ENCODE measurements around the gene SETD1B. TPM values are rescaled to one million over a fixed set of nuclear protein-coding genes. Genes with fewer than 3 reads are reported as not detected.
A peak's percentile ranks its signal among the peaks of the same experiment; 100 is the strongest.
"Not testable (repeated sequence)": the region's sequence is repeated elsewhere in the genome, so short reads cannot be mapped to it uniquely, and the experiment has no call there.

The SETD1B gene
- 23.8 and 24.5 TPM in 2 replicates for total RNA-seq (2021)
- percentile 62 among the genes with signal in this experiment for Bru-seq, nascent RNA
- BruChase-seq, experiment 1, labeled RNA remaining after a 2-hour chase = percentile 74 among the genes with signal in this experiment
- percentile 78 among the genes with signal in this experiment for BruChase-seq, experiment 2, labeled RNA remaining after a 6-hour chase
- long read RNA-seq, partial matches to known transcripts = 5 of 11 reads
- long read RNA-seq, other reads (novel, unspliced or antisense) = 6 of 11 reads

- intact Hi-C loops (cut with micrococcal nuclease; ENCODE audit: unreplicated experiment) = no loop called here
- peak; percentile 72 for DNase-seq (ENCODE audit: low spot score)
- no peaks in the 10 kb centered on the region for H3K27me3 ChIP-seq (replicated peaks; ENCODE audit: insufficient read depth, low read depth, low read length, poor library complexity)
- POLR2A ChIA-PET (ENCODE audit: low non-redundant PET) = no interaction called here
- BruUV-seq (replicated peaks) = no TSS peak
- H3K36me3 ChIP-seq (ENCODE audit: insufficient read depth, low read length, poor library complexity, severe bottlenecking) = peaks cover 10% of the 10 kb centered on the region
- peak within 1 kb of the TSS; percentile 100 for H3K27ac ChIP-seq (ENCODE audit: low read depth, low read length, poor library complexity, severe bottlenecking)
- TF ChIP-seq EZH2 (IDR thresholded peaks at IDR 0.05; ENCODE audit: borderline replicate concordance, low read depth, low read length, poor library complexity, severe bottlenecking) (no peak), CTCF (conservative IDR thresholded peaks at IDR 0.05; ENCODE audit: low read depth, low read length) (no peak)
- H3K9me3 ChIP-seq (ENCODE audit: low read depth, low read length, poor library complexity, severe bottlenecking) = no peaks in the 10 kb centered on the region
- peak within 1 kb of the TSS; percentile 81 for H3K4me3 ChIP-seq (ENCODE audit: low read depth, low read length, poor library complexity, severe bottlenecking)
- CTCF ChIA-PET = interaction anchor here (0.7 to 3.6 kb wide), 3 partner anchors 9 to 84 kb away, joined by 4 to 30 read pairs (median 7); partner anchors contain the start of genes PSMD9 and RHOF
- H3K4me1 ChIP-seq (ENCODE audit: insufficient read depth, low read length, poor library complexity, severe bottlenecking) = peaks cover 20% of the 10 kb centered on the region
Measured at GRCh38 chr12:121803861-121804416, at the start of gene SETD1B. SETD1B (plus strand) TSS chr12:121804009; CDS start chr12:121804738, 729 bp downstream.

GRCh38 chr12:121754836-121755235 lies 49.0 kb upstream of the SETD1B start:
- Histone ChIP-seq H3K36me3 (ENCODE audit: insufficient read depth, low read length, poor library complexity, severe bottlenecking) (no peaks in the 10 kb centered on the region), H3K4me1 (ENCODE audit: insufficient read depth, low read length, poor library complexity, severe bottlenecking) (no peaks in the 10 kb centered on the region), H3K27ac (ENCODE audit: low read depth, low read length, poor library complexity, severe bottlenecking) (no peak overlapping the region), H3K4me3 (ENCODE audit: low read depth, low read length, poor library complexity, severe bottlenecking) (no peak overlapping the region), H3K27me3 (replicated peaks; ENCODE audit: insufficient read depth, low read depth, low read length, poor library complexity) (no peaks in the 10 kb centered on the region), H3K9me3 (ENCODE audit: low read depth, low read length, poor library complexity, severe bottlenecking) (no peaks in the 10 kb centered on the region)
- CTCF ChIA-PET = interaction anchor here (0.5 kb wide), 1 partner anchor 41 kb away, joined by 3 read pairs; no protein-coding TSS in a partner anchor
- no peak for TF ChIP-seq EZH2 (IDR thresholded peaks at IDR 0.05; ENCODE audit: borderline replicate concordance, low read depth, low read length, poor library complexity, severe bottlenecking)
- no peak for TF ChIP-seq CTCF (conservative IDR thresholded peaks at IDR 0.05; ENCODE audit: low read depth, low read length)
- BruUV-seq (replicated peaks) = no TSS peak
- POLR2A ChIA-PET (ENCODE audit: low non-redundant PET) = no interaction called here
- no peak for DNase-seq (ENCODE audit: low spot score)
- intact Hi-C loops (cut with micrococcal nuclease; ENCODE audit: unreplicated experiment) = no loop called here

- intact Hi-C loops (cut with micrococcal nuclease; ENCODE audit: unreplicated experiment) = no loop called here
- no peak overlapping the region for H3K4me3 ChIP-seq (ENCODE audit: low read depth, low read length, poor library complexity, severe bottlenecking)
- no peaks in the 10 kb centered on the region for H3K4me1 ChIP-seq (ENCODE audit: insufficient read depth, low read length, poor library complexity, severe bottlenecking)
- no peaks in the 10 kb centered on the region for H3K27me3 ChIP-seq (replicated peaks; ENCODE audit: insufficient read depth, low read depth, low read length, poor library complexity)
- no TSS peak for BruUV-seq (replicated peaks)
- H3K9me3 ChIP-seq (ENCODE audit: low read depth, low read length, poor library complexity, severe bottlenecking) = no peaks in the 10 kb centered on the region
- ChIA-PET CTCF (interaction anchor here (0.5 kb wide), 1 partner anchor 40 kb away, joined by 3 read pairs; no protein-coding TSS in a partner anchor), POLR2A (ENCODE audit: low non-redundant PET) (no interaction called here)
- TF ChIP-seq EZH2 (IDR thresholded peaks at IDR 0.05; ENCODE audit: borderline replicate concordance, low read depth, low read length, poor library complexity, severe bottlenecking) = no peak
- no peak for TF ChIP-seq CTCF (conservative IDR thresholded peaks at IDR 0.05; ENCODE audit: low read depth, low read length)
- no peak for DNase-seq (ENCODE audit: low spot score)
- no peaks in the 10 kb centered on the region for H3K36me3 ChIP-seq (ENCODE audit: insufficient read depth, low read length, poor library complexity, severe bottlenecking)
- H3K27ac ChIP-seq (ENCODE audit: low read depth, low read length, poor library complexity, severe bottlenecking) = no peak overlapping the region
Measured at GRCh38 chr12:121755591-121755990, 48.2 kb upstream of the SETD1B start.

- H3K27me3 ChIP-seq (replicated peaks; ENCODE audit: insufficient read depth, low read depth, low read length, poor library complexity); DNase-seq (ENCODE audit: low spot score); intact Hi-C loops (cut with micrococcal nuclease; ENCODE audit: unreplicated experiment); POLR2A ChIA-PET (ENCODE audit: low non-redundant PET); H3K27ac ChIP-seq (ENCODE audit: low read depth, low read length, poor library complexity, severe bottlenecking); H3K4me3 ChIP-seq (ENCODE audit: low read depth, low read length, poor library complexity, severe bottlenecking); H3K9me3 ChIP-seq (ENCODE audit: low read depth, low read length, poor library complexity, severe bottlenecking); CTCF ChIA-PET; BruUV-seq (replicated peaks); H3K36me3 ChIP-seq (ENCODE audit: insufficient read depth, low read length, poor library complexity, severe bottlenecking); H3K4me1 ChIP-seq (ENCODE audit: insufficient read depth, low read length, poor library complexity, severe bottlenecking): not testable (repeated sequence)
Measured at GRCh38 chr12:121758536-121758935, 45.3 kb upstream of the SETD1B start.

Data from A673 (cell line).